ENCODE results near the gene TMEM187.

DNA sequence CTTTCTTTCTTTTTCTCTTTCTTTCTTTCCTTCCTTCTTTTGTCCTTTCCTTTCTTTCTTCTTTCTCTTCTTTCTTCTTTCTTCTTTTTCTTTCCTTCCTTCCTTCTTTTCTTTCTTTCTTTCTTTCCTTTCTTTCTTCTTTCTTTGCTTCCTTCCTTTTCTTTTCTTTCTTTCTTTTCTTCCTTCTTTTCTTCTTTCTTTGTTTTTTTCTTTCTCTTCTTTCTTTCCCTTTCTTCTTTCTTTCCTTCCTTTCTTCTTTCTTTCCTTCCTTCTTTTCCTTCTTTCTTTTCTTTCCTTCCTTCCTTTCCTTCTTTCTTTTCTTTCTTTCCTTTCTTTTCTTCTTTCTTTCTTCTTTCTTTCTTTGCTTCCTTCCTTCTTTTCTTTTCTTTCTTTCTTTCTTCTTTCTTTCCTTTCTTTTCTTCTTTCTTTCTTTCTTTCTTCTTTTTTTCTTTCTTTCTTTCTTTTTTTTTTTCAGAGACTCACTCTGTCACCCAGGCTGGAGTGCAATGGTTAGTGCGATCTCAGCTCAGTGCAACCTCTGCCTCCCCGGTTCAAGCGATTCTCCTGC lies 18.5 kb downstream of the TMEM187 start:
- TF ChIP-seq, protein P1, sequence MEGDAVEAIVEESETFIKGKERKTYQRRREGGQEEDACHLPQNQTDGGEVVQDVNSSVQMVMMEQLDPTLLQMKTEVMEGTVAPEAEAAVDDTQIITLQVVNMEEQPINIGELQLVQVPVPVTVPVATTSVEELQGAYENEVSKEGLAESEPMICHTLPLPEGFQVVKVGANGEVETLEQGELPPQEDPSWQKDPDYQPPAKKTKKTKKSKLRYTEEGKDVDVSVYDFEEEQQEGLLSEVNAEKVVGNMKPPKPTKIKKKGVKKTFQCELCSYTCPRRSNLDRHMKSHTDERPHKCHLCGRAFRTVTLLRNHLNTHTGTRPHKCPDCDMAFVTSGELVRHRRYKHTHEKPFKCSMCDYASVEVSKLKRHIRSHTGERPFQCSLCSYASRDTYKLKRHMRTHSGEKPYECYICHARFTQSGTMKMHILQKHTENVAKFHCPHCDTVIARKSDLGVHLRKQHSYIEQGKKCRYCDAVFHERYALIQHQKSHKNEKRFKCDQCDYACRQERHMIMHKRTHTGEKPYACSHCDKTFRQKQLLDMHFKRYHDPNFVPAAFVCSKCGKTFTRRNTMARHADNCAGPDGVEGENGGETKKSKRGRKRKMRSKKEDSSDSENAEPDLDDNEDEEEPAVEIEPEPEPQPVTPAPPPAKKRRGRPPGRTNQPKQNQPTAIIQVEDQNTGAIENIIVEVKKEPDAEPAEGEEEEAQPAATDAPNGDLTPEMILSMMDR (conservative IDR thresholded peaks at IDR 0.05; ENCODE audit: low read length) = no peak
- TF ChIP-seq EZH2phosphoT487 (IDR thresholded peaks at IDR 0.05; ENCODE audit: borderline replicate concordance, low read depth, low read length) = no peak
